Non-pigmented ciliary epithelial cell (primary cell): Measurements from ENCODE around the gene TPSG1.
"Not testable (repeated sequence)": the region's sequence is repeated elsewhere in the genome, so short reads cannot be mapped to it uniquely, and the experiment has no call there.

Source experiments
- DNase-seq: peaks from one replicate; pipeline ENCODE4 v3.0.0-alpha.2; 2010; ENCODE audit warnings: low read depth

TPSG1 gene

DNA sequence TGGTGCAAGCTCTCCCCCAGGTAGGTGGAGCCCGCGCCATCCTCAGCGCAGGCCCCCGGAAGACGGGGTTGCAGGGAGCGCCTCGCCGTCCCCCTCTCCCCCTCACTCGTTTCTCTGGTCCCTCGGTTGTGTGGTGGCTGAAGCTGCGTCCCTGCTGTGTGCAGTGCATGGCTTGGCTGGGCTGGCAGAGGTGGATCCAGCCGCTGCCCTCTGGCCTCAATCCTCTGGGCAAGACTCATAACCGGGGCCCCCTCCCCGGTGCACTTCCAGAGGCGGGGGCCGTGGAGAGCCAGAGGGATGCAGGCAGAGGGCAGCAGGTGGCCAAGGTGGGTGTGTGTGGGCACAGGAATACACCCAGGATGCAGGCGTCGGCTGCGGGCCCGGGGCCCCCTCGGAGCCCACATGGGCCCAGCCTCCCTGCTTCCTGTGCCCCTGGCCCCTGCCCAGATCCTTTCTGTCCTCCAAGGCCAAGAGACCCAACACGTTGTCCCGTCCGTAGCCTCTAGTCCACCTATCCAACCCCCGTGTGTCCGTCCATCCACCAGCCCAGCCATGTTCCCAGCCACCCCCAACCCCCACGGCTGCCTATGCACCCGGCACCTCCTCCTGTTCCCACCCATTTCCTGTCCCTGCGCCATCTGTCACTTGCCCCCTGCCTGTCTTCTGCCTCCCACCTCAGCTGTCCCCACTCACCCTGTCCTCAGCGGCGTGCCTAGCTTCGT lies 9.3 kb downstream of the TPSG1 start:
- DNase-seq = no peak

DNA sequence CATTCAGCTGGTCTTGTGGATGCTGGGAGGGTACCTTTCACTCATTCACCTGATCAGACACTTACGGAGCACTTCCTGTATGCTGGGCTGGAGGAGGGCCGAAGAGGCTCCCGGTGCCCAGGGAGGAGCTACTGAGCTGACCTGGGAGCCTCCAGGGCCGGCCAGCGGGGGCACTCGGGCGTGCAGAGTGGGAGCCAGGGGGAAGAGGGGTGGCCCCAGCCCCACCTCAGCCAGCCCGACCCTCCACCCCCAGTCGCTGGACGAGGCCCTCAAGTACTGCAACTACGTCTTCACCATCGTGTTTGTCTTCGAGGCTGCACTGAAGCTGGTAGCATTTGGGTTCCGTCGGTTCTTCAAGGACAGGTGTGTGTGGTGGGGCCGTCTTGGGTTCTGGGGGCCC lies 10.3 kb downstream of the TPSG1 start:
- DNase-seq = no peak

DNA sequence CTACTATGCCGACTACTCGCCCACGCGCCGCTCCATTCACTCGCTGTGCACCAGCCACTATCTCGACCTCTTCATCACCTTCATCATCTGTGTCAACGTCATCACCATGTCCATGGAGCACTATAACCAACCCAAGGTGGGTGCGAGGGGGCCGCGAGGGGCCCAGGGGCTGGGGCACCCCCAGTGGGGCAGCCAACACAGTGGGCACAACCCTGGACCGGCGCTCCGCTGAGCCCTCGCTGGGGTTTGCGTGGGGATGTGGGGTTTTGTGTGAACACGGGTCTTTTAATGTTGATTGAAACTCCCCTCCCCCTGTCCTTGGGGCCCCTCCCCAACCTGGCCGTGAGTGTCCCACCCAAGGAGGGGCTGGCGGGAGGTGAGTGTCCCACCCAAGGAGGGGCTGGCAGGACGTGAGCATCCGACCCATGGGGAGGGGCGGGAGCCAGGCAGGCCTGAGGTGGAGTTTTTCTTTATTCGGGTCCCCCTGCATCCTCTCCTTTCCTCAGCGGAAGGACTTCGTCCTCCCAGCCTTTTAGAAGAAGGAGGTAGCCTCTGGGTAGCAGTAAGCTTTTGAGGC lies 11.2 kb downstream of the TPSG1 start:
- no peak for DNase-seq

DNA sequence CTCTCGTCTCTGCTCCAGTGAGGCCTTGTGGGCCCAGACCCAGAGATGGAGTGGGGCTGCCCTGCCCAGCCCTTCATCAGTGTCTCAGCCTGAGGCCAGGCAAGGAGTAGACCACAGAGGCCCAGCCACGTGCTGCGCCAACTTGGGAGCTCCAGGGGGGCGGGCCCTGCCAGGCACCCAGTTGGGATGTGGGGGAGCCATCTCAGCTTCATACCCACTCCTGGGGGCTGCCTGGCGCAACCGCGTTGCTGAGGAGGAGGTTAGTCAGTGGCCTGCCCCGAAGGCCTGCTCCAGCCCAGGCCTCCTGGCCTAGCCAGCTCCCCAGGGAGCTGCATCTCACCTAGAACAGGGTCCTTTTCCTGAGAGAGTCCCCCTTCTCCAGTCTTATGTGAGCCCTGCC lies 11.8 kb downstream of the TPSG1 start:
- DNase-seq = no peak

DNA sequence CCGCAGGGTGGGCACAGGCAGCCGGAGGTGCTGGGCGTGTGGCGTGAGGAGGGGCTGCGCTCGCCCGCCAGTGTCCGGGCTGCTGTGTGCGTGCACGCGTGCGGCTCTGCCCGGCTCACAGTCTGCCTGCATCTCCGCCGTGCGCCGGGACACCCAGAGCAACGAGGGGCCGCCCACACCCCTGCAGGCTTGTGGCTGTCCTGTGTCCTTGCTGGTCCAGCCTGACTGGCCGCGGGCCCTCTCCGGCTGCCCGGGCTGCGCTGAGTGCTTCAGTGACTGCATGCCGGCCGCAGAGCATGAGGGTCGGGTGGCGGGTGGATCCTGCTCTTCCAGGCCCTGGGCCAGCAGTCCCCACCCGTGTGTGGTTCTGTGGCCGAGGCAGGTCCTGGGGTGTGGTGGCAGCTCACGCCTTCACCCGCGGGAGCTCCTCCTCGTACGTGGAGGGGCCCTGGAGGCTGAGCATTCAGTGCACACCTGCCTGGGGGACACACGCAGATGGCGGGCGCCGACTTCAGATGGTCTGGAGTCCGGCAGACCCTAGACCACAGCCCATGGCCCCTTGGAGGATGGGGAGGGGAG lies 12.4 kb downstream of the TPSG1 start:
- DNase-seq = no peak

DNA sequence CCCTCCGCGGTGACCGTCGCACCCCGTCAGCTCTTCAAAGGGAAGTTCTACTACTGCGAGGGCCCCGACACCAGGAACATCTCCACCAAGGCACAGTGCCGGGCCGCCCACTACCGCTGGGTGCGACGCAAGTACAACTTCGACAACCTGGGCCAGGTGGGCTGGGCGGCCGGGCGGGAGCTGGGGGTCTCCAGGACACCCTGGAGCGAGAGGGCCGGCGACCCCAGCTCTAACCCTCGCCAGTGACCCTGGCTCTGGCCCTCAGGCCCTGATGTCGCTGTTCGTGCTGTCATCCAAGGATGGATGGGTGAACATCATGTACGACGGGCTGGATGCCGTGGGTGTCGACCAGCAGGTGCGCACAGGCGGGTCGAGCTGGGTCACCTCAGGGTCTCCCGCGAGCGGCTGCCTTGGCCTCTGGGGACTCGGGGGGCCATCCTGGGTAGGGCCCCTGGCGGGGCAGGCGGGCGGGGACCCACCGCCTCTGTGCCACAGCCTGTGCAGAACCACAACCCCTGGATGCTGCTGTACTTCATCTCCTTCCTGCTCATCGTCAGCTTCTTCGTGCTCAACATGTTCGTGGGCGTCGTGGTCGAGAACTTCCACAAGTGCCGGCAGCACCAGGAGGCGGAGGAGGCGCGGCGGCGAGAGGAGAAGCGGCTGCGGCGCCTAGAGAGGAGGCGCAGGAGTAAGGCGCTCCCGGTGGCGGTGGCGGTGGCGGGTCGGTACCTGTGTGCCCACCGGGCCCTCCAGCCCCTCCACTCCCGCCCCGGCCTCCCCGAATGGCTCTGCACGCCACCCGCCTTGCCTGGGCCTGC lies 13.4 kb downstream of the TPSG1 start:
- DNase-seq = no peak

DNA sequence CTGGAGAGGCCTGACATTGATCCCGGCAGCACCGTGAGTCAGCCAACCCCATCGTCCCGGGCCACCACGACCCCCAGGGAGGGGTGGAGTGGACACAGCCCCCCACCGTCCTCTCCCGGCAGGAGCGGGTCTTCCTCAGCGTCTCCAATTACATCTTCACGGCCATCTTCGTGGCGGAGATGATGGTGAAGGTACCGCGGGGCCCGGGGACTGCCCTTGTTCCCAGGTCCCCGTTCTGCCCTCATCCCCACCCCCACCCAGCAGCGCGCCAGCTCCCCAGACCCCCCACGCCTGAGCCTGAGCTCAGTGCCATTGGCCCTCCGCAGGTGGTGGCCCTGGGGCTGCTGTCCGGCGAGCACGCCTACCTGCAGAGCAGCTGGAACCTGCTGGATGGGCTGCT lies 14.6 kb downstream of the TPSG1 start:
- DNase-seq = no peak

DNA sequence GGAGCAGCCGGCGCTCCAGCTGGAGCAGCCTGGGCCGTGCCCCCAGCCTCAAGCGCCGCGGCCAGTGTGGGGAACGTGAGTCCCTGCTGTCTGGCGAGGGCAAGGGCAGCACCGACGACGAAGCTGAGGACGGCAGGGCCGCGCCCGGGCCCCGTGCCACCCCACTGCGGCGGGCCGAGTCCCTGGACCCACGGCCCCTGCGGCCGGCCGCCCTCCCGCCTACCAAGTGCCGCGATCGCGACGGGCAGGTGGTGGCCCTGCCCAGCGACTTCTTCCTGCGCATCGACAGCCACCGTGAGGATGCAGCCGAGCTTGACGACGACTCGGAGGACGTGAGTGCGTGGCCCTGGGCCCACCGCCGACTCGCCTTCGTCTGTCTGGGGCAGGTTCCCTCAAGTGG lies 16.0 kb downstream of the TPSG1 start:
- no peak for DNase-seq

DNA sequence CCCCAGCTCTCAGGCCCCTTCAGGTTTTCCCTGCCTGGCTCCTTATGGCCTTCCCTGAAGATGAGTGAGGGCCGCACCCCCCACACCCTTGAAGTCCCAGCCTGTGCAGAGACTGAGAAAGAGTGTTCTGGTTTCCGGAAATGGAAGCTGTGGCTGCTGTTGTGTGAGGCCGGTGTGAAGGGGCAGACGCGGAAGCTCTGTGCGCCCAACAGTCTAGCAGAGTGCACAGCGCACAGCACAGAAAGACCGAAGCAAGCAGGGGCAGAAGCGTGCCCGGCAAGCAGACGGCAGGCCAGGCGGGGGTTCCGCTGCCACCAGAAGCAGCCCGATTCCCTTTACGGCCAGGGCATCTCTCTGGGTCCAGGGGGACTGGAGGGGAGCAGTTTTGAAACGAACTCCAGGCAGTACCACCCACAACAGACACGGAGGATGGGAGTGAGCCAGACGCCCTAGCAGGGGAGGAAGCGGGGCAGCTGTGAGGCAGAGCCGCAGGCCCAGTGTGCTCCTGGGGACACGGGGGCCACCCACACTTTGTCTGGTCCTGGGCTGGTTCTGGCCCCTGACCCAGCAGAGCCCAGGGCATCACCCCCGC lies 16.7 kb downstream of the TPSG1 start:
- DNase-seq = no peak

DNA sequence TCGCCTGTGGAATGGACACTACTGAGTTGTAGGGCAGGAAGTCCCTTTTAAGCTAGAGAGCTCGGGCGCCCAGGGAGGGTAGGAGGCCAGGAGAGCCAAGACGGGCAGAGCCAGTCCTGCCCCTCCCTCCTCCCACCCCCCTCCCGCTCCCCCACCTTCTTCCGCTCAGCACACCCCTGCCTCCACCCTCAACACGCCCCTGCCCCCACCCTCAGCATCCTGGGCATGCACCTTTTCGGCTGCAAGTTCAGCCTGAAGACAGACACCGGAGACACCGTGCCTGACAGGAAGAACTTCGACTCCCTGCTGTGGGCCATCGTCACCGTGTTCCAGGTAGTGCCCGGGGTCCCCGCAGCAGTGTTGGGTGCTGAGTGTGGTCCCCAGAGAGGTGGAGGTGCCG lies 18.3 kb downstream of the TPSG1 start:
- no peak for DNase-seq

DNA sequence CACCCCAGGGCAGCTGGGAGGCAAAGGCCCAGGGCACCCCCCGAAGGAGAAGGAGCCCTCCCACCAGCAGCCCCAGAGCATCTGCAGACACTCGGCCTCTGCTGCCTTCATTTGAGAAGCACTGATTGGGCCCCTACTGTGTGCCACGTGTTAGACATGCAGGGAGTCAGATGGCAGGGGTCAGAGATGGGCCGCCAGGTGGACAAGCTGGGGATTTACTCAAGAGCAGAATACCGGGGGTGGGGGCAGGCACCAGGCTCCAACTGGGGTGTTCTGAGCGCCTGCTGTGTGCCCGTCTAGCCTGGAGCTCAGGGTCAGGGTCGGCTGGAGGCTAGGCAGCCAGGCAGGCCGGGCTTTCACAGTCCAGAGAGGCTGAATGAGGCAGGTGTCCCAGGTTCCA lies 18.7 kb downstream of the TPSG1 start:
- no peak for DNase-seq

DNA sequence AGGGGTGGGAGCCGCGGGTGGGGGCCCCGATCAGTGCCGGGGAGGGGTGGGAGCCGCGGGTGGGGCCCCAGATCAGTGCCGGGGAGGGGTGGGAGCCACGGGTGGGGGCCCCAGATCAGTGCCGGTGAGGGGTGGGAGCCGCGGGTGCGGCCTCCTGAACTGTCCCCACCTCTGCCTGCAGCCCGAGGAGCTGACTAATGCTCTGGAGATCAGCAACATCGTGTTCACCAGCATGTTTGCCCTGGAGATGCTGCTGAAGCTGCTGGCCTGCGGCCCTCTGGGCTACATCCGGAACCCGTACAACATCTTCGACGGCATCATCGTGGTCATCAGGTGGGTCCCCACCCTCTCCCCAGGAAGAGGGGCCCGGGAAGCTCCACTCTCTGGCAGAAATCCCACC lies 20.1 kb downstream of the TPSG1 start:
- no peak for DNase-seq

DNA sequence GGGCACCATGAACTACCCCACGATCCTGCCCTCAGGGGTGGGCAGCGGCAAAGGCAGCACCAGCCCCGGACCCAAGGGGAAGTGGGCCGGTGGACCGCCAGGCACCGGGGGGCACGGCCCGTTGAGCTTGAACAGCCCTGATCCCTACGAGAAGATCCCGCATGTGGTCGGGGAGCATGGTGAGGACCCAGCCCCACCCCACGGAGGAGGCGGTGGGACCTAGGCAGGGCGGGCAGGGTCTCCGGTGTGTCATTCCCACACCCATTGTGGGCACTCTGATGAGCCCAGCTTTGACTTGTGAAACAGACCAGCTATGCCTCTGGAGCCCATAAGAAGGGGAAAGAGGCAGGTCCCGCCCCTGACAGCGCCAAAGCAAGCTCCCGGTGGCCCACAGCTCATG lies 22.8 kb downstream of the TPSG1 start:
- DNase-seq = no peak

DNA sequence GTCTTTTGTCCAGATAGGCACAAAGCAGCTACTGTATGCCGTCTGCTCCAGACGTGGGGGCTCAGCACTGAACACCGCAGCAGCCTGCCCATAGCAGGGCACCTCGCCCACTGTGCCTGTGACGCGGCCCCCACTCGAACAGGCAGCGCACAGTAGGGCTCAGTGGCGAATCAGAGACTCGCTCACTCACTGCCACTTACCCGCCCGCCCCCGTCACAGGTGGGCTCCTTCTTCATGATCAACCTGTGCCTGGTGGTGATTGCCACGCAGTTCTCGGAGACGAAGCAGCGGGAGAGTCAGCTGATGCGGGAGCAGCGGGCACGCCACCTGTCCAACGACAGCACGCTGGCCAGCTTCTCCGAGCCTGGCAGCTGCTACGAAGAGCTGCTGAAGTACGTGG lies 23.6 kb downstream of the TPSG1 start:
- DNase-seq = no peak

DNA sequence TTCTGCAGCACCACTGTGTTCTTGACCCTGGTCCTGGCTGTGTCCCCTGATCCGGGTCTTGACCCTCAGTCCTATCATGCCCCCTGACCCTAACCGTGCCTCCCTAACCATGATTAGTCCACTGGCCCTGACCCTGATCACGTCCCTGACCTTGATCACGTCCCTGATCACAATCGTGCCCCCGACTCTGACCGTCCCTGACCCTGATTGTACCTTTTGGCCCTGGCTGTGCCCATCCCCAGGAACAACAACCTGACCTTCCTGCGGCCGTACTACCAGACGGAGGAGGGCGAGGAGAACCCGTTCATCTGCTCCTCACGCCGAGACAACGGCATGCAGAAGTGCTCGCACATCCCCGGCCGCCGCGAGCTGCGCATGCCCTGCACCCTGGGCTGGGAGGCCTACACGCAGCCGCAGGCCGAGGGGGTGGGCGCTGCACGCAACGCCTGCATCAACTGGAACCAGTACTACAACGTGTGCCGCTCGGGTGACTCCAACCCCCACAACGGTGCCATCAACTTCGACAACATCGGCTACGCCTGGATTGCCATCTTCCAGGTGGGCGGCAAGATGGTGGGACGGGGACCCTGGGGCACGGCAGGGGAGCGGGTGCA lies 24.9 kb downstream of the TPSG1 start:
- no peak for DNase-seq

DNA sequence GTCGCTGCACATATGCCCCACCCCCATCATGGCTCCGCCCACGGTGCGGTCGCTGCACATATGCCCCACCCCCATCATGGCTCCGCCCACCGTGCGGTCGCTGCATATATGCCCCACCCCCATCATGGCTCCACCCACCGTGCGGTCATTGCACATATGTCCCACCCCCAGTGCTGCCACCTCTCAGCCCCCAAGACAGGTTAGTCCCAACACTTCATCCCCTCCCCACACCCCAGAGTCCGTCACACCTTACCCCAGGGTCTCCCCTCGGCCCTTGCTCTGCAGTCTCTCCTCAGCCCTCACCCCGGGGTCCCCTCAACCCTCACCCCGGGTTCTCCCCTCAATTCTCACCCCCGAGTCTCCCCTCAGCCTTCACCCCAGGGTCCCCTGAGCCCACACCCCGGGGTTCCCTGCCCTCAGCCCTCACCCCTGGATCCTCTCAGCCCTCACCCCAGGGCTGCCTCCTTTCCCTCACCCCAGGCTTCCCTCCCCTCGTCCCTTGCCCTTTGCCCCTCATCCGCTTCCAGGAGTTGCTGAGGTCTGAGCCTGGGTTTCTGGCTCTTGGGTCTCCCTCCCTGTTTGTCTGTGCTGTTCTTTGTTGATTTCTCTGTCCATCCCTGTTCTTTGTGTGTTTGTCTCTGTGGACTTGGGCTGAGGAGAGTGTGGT lies 25.6 kb downstream of the TPSG1 start:
- DNase-seq = no peak

DNA sequence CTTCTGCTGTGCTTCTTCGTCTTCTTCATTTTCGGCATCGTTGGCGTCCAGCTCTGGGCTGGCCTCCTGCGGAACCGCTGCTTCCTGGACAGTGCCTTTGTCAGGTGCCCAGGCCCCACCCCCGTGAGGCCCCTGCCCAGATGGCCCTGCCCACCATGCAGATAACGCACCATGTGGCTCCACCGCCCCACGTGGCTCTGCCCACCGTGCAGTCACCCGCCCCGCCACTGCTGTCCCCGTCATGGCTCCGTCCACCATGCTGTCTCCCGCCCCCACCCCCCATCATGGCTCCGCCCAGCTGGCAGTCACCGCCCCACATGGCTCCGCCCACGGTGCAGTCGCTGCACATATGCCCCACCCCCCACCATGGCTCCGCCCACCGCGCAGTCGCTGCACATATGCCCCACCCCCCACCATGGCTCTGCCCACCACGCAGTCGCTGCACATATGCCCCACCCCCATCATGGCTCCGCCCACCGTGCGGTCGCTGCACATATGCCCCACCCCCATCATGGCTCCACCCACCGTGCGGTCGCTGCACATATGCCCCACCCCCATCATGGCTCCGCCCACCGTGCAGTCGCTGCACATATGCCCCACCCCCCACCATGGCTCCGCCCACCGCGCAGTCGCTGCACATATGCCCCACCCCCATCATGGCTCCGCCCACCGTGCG lies 26.3 kb downstream of the TPSG1 start:
- DNase-seq = not testable (repeated sequence)

DNA sequence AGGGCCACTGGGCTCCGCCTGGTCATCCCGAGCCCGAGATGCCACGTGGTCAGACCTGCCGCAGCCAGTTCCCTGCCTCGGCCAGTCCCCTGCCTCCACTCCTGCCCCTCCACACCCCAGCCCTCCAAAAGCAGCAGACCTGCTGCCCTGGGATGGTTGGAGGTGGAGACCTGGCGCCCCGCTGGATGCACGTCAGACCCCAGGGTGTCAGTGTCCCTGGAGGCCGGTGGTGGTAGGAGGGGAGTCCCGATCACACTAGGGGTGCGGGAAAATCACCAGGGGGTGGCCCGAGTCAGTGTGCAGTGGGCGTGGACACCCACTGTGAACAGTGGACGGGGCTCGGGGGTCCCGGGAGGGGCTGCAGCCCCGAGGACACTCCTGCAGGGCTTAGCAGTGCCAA lies 26.9 kb downstream of the TPSG1 start:
- DNase-seq = no peak

DNA sequence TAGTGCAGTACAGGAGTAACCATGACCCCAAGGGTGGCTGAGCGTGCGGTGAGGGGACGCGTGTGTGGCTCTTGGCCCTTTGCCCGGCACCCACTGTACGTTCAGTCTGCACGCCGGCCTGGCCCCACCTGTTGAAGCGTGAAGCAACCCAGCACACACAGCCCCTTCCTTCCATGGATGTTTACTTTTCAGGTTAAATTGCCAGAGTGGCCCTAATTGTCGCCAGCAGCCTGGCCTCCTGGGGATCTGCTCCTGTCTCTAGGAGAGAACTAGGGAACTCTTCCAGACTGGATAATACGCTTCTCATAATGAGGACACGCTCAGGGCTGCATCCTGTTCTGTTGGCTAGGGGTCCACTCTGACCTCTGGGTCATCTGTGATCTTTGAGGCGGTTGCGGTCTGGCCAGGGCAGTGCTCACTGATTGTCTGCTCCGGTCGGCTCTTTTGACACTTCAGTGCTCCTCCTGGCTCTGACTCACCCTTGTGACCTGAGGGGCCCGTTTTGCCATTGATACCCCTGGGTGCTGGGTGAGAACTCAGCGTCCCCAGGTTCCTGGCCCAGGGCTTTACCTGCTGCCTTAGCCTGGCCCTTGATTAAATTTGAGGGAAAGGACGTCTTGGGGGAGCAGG lies 27.7 kb downstream of the TPSG1 start:
- no peak for DNase-seq

DNA sequence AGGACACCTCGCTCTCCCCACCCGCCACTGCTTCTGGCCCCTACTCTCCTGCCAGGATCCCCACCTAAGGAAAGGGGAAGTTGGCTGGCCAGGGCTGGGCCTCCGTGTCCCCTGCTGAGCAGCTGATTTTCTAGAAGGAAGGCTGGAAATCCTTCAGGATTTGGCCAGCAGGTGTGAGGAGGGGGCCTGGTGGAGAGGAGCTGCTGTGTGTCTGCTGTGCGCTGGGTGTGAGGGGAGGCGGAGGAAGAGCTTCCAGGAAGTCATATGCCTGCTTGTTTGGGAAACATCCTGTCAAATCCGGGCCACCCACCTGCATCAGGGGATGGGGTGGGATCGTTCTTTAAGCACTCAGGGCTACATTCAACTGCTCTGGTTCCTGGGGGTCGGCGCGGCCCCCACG lies 28.6 kb downstream of the TPSG1 start:
- no peak for DNase-seq

DNA sequence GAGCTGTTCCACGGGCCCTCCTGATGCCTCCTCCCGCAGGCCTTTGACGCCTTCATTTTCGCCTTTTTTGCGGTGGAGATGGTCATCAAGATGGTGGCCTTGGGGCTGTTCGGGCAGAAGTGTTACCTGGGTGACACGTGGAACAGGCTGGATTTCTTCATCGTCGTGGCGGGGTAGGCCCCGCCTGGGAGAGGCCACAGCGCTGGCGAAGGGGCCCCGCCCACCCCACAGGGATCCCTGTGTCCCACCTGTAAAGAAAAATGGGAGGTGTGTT lies 29.7 kb downstream of the TPSG1 start:
- no peak for DNase-seq
